Measurements from ENCODE around the gene MZT2B.
"Not testable (repeated sequence)": the region's sequence is repeated elsewhere in the genome, so short reads cannot be mapped to it uniquely, and the experiment has no call there.

MZT2B gene

GRCh38 chr2:130150181-130151144 is 31.6 kb upstream of the MZT2B start:
- H3K9ac ChIP-seq, result no peak overlapping the region
- no peak overlapping the region for H2AFZ ChIP-seq (ENCODE audit: low read depth)

GRCh38 chr2:130151145-130151512 is 30.9 kb upstream of the MZT2B start:
- not testable (repeated sequence) for H3K36me3 ChIP-seq (ENCODE audit: insufficient read depth); H3K27me3 ChIP-seq (ENCODE audit: insufficient read depth, low read depth); H3K4me3 ChIP-seq (IDR thresholded peaks at IDR 0.05; ENCODE audit: insufficient read depth, low read depth, low read length); H2AFZ ChIP-seq (ENCODE audit: low read depth); H3K4me2 ChIP-seq; H3K9ac ChIP-seq; H4K20me1 ChIP-seq (ENCODE audit: insufficient read depth); H3K4me1 ChIP-seq (ENCODE audit: low read depth, poor library complexity, severe bottlenecking); H3K27ac ChIP-seq; H3K79me2 ChIP-seq (ENCODE audit: insufficient read depth, low read depth)

More at GRCh38 chr2:130150181-130151144, 31.6 kb upstream of the MZT2B start:
- Histone ChIP-seq H3K27me3 (ENCODE audit: insufficient read depth, low read depth) (no peaks in the 10 kb centered on the region), H3K27ac (no peak overlapping the region), H3K4me3 (IDR thresholded peaks at IDR 0.05; ENCODE audit: insufficient read depth, low read depth, low read length) (no peak overlapping the region), H3K79me2 (ENCODE audit: insufficient read depth, low read depth) (no peaks in the 10 kb centered on the region), H3K36me3 (ENCODE audit: insufficient read depth) (no peaks in the 10 kb centered on the region), H3K4me1 (ENCODE audit: low read depth, poor library complexity, severe bottlenecking) (no peaks in the 10 kb centered on the region), H4K20me1 (ENCODE audit: insufficient read depth) (no peaks in the 10 kb centered on the region), H3K4me2 (no peak overlapping the region)
- no peak for TF ChIP-seq CTCF (conservative IDR thresholded peaks at IDR 0.05; ENCODE audit: low read depth, low read length)

GRCh38 chr2:130152136-130152815 is 29.8 kb upstream of the MZT2B start:
- H3K27ac ChIP-seq; H3K36me3 ChIP-seq (ENCODE audit: insufficient read depth); H3K4me3 ChIP-seq (IDR thresholded peaks at IDR 0.05; ENCODE audit: insufficient read depth, low read depth, low read length); H3K27me3 ChIP-seq (ENCODE audit: insufficient read depth, low read depth); H3K4me1 ChIP-seq (ENCODE audit: low read depth, poor library complexity, severe bottlenecking); H4K20me1 ChIP-seq (ENCODE audit: insufficient read depth); H2AFZ ChIP-seq (ENCODE audit: low read depth); H3K4me2 ChIP-seq; H3K9ac ChIP-seq; H3K79me2 ChIP-seq (ENCODE audit: insufficient read depth, low read depth): not testable (repeated sequence)

GRCh38 chr2:130152816-130153595 is 29.1 kb upstream of the MZT2B start:
- TF ChIP-seq CTCF (conservative IDR thresholded peaks at IDR 0.05; ENCODE audit: low read depth, low read length), result no peak
- H3K36me3 ChIP-seq (ENCODE audit: insufficient read depth), result no peaks in the 10 kb centered on the region
- no peaks in the 10 kb centered on the region for H3K79me2 ChIP-seq (ENCODE audit: insufficient read depth, low read depth)
- peaks cover 5% of the 10 kb centered on the region for H3K4me1 ChIP-seq (ENCODE audit: low read depth, poor library complexity, severe bottlenecking)
- no peak overlapping the region for H2AFZ ChIP-seq (ENCODE audit: low read depth)
- no peaks in the 10 kb centered on the region for H4K20me1 ChIP-seq (ENCODE audit: insufficient read depth)
- no peak overlapping the region for H3K27ac ChIP-seq
- H3K4me2 ChIP-seq, result no peak overlapping the region
- H3K4me3 ChIP-seq (IDR thresholded peaks at IDR 0.05; ENCODE audit: insufficient read depth, low read depth, low read length), result no peak overlapping the region
- no peaks in the 10 kb centered on the region for H3K27me3 ChIP-seq (ENCODE audit: insufficient read depth, low read depth)
- H3K9ac ChIP-seq, result no peak overlapping the region

GRCh38 chr2:130153721-130154422 is 28.2 kb upstream of the MZT2B start:
- H3K79me2 ChIP-seq (ENCODE audit: insufficient read depth, low read depth); H4K20me1 ChIP-seq (ENCODE audit: insufficient read depth); H3K9ac ChIP-seq; H3K4me1 ChIP-seq (ENCODE audit: low read depth, poor library complexity, severe bottlenecking); H2AFZ ChIP-seq (ENCODE audit: low read depth); H3K27me3 ChIP-seq (ENCODE audit: insufficient read depth, low read depth); H3K4me2 ChIP-seq; H3K27ac ChIP-seq; H3K36me3 ChIP-seq (ENCODE audit: insufficient read depth); H3K4me3 ChIP-seq (IDR thresholded peaks at IDR 0.05; ENCODE audit: insufficient read depth, low read depth, low read length): not testable (repeated sequence)

GRCh38 chr2:130154423-130154770 is 27.7 kb upstream of the MZT2B start:
- not testable (repeated sequence) for H2AFZ ChIP-seq (ENCODE audit: low read depth); H3K4me2 ChIP-seq; H3K4me3 ChIP-seq (IDR thresholded peaks at IDR 0.05; ENCODE audit: insufficient read depth, low read depth, low read length); H3K27me3 ChIP-seq (ENCODE audit: insufficient read depth, low read depth); H3K4me1 ChIP-seq (ENCODE audit: low read depth, poor library complexity, severe bottlenecking); H3K27ac ChIP-seq; H3K36me3 ChIP-seq (ENCODE audit: insufficient read depth); H4K20me1 ChIP-seq (ENCODE audit: insufficient read depth); H3K79me2 ChIP-seq (ENCODE audit: insufficient read depth, low read depth); H3K9ac ChIP-seq

Data from KMS-11 (cell line).